22Rv1 (cell line): Measurements from ENCODE around the gene KLK11.

ENCODE experiments used
- ZFX ChIP-seq: fragments of 450-650 bp; IDR thresholded peaks from 2 replicates; pipeline ENCODE4 v1.6.1; 2017; ENCODE audit warnings: antibody characterized with exemption, borderline replicate concordance
- TF ChIP-seq, protein P1 (sequence below): fragments of 450-650 bp; IDR thresholded peaks from 2 replicates; pipeline ENCODE4 v1.5.1; 2017; ENCODE audit warnings: mild to moderate bottlenecking

DNA sequence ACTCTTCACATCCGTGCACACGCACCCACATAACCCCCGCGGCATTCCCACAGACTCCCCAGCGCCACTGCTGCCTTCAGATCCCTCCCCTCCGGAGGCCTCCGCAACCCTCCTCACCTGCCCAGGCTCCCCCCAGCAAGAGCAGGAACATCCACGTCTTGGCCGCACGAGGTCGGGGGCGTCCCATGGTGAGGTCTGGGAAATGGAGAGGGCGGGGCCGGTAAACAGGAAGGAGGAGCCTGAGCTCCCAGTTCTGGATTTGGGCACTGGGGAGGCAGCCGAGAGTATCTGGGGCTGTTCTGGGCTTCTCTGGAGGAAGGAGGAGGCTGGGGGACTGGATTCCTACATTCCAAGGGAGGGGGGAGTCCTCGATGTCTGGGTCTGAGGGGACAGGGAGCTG is 25.4 kb downstream of the KLK11 start:
- TF ChIP-seq, protein P1, sequence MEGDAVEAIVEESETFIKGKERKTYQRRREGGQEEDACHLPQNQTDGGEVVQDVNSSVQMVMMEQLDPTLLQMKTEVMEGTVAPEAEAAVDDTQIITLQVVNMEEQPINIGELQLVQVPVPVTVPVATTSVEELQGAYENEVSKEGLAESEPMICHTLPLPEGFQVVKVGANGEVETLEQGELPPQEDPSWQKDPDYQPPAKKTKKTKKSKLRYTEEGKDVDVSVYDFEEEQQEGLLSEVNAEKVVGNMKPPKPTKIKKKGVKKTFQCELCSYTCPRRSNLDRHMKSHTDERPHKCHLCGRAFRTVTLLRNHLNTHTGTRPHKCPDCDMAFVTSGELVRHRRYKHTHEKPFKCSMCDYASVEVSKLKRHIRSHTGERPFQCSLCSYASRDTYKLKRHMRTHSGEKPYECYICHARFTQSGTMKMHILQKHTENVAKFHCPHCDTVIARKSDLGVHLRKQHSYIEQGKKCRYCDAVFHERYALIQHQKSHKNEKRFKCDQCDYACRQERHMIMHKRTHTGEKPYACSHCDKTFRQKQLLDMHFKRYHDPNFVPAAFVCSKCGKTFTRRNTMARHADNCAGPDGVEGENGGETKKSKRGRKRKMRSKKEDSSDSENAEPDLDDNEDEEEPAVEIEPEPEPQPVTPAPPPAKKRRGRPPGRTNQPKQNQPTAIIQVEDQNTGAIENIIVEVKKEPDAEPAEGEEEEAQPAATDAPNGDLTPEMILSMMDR = no peak
- no peak for TF ChIP-seq ZFX
